ENCODE data around the gene AATK. TPM values are rescaled to one million over a fixed set of nuclear protein-coding genes. Genes with fewer than 3 reads are reported as not detected.
A peak's percentile ranks its signal among the peaks of the same experiment; 100 is the strongest.

AATK gene
- polyA plus RNA-seq, 1 of the 3 experiments (the other 2 are of a cell fraction): 0.51 TPM

- H4K20me1 ChIP-seq (ENCODE audit: insufficient read depth): 0 out of 2 replicates have a peak, but pooled peaks cover 3% of the 10 kb centered on the region
- peaks cover 0 to 3% of the 10 kb centered on the region in 2 experiments for H3K36me3 ChIP-seq (replicated peaks in 1 of 2; ENCODE audit: control insufficient read depth in 1 of 2, insufficient read depth in 2 of 2, low read length in 1 of 2)
- H3K27ac ChIP-seq (ENCODE audit: low read depth in 2 of 2, low read length in 1 of 2): peak overlapping the region in 1 of 2 experiments; percentile 40; a peak in 1 of 4 replicates
- no peaks in the 10 kb centered on the region for H3K27me3 ChIP-seq (ENCODE audit: insufficient read depth)
- no peaks in the 10 kb centered on the region for H3F3A ChIP-seq (replicated peaks; ENCODE audit: insufficient read depth)
- 93% methylated on average over 30 of the region's 33 CpGs for WGBS (ENCODE audit: low lambda C conversion rate)
- no peak overlapping the region for H3K4me3 ChIP-seq (ENCODE audit: low read depth in 2 of 2, low read length in 1 of 2)
- peak; percentile 74 for DNase-seq
- H3K79me2 ChIP-seq (ENCODE audit: insufficient read depth): no peaks in the 10 kb centered on the region
- H3K4me2 ChIP-seq: no peak overlapping the region
- H3K4me1 ChIP-seq (ENCODE audit: control insufficient read depth in 1 of 2, insufficient read depth in 2 of 2, low read depth in 1 of 2, low read length in 1 of 2): peaks cover 0 to 31% of the 10 kb centered on the region in 2 experiments; a peak in 1 of 4 replicates
- no peak overlapping the region for H3K9ac ChIP-seq
- ChIA-PET CTCF (interaction anchor here (1.5 to 14.2 kb wide), 3 partner anchors 18 to 57 kb away, joined by 4 to 188 read pairs (median 60); no protein-coding TSS in a partner anchor), POLR2A (no interaction called here)
- TF ChIP-seq TEAD4 (IDR thresholded peaks at IDR 0.05; ENCODE audit: borderline replicate concordance, insufficient read depth) (no peak), POLR2AphosphoS5 (IDR thresholded peaks at IDR 0.05; ENCODE audit: low read depth, low read length) (no peak), NRF1 (IDR thresholded peaks at IDR 0.05; ENCODE audit: low read depth, low read length) (no peak), SMC3 (IDR thresholded peaks at IDR 0.05; ENCODE audit: low read depth, low read length) (no peak), YY1 (IDR thresholded peaks at IDR 0.05; ENCODE audit: low read depth) (no peak), SIN3A (IDR thresholded peaks at IDR 0.05; ENCODE audit: borderline replicate concordance, low read depth, low read length) (no peak), GABPA (IDR thresholded peaks at IDR 0.05; ENCODE audit: low read depth) (no peak), MXI1 (IDR thresholded peaks at IDR 0.05; ENCODE audit: low read depth, low read length) (no peak), CHD2 (IDR thresholded peaks at IDR 0.05; ENCODE audit: low read length, partially characterized antibody) (no peak), USF2 (IDR thresholded peaks at IDR 0.05; ENCODE audit: borderline replicate concordance, low read depth, low read length) (no peak), TAF1 (IDR thresholded peaks at IDR 0.05; ENCODE audit: borderline replicate concordance, low read depth, low read length) (no peak), IRF3 (IDR thresholded peaks at IDR 0.05; ENCODE audit: low read depth, low read length) (no peak), TCF12 (IDR thresholded peaks at IDR 0.05) (no peak), GATA2 (CRISPR knock-in tag; IDR thresholded peaks at IDR 0.05) (no peak)
- H3K9me2 ChIP-seq: no peaks in the 10 kb centered on the region
- H3K9me3 ChIP-seq: no peaks in the 10 kb centered on the region
- no peak overlapping the region for H2AFZ ChIP-seq (ENCODE audit: low read depth)
Observed at GRCh38 chr17:81082177-81083073, 83.6 kb downstream of the AATK start.
